ENCODE data around the gene PARD3. TPM values are rescaled to one million over a fixed set of nuclear protein-coding genes. Genes with fewer than 3 reads are reported as not detected.
A peak's percentile ranks its signal among the peaks of the same experiment; 100 is the strongest.

The PARD3 gene
- total RNA-seq, 1 experiment from 2014 or later = 57.4 TPM

DNA sequence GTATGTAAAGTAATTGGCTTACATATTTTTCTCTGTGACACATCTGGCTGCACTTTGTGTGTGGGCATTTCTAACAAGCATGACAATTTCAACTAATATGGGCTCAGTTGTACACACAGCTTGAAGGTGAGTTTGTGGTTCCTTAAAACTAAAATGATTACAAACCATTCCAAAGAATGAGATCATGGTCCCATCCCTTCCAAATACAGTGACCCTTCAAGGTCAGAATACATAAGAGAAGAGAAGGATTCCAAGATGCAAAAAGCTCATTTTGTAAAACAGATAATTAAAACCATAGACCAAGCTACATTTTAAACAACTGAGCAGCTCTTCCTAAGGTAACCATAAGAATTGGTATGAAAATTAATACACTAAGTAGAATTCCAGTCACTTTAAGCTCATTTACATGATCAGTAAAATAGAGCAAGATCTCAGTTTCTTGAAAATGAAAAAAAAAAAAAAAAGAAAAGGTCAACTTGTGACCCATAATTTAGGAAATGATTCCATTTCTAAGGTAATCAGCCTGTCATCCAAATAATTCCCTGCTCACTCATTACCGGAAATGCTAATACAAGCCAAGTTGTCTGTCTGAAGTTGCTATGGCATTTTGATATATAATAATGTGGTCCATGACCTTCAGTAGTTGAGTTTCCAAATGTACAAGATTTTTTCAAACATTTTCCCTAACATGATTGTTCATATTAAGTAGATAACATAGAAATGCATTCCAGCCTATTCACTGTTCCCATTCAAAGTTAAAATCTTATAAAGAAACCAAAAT lies 688.5 kb downstream of the PARD3 start:
- no peaks in the 10 kb centered on the region; the same call in 1 of the 2 replicates for H3K9me3 ChIP-seq (ENCODE audit: insufficient read depth, low read depth)
- intact Hi-C loops (cut with micrococcal nuclease; ENCODE audit: unreplicated experiment) = no loop called here
- peaks cover 15% of the 10 kb centered on the region for H3K4me1 ChIP-seq (replicated peaks; ENCODE audit: insufficient read depth)
- H4K20me1 ChIP-seq (ENCODE audit: insufficient read depth) = no peaks in the 10 kb centered on the region
- no peak overlapping the region for H3K27ac ChIP-seq
- no peaks in the 10 kb centered on the region for H3K79me2 ChIP-seq (ENCODE audit: low read depth)
- H3F3A ChIP-seq (ENCODE audit: insufficient read depth, low read depth) = peaks cover 11% of the 10 kb centered on the region; the same call in 1 of the 2 replicates
- no peaks in the 10 kb centered on the region for H3K9me2 ChIP-seq (ENCODE audit: insufficient read depth)
- no peaks in the 10 kb centered on the region for H3K36me3 ChIP-seq (ENCODE audit: low read depth)
- H3K4me3 ChIP-seq = no peak overlapping the region
- no TSS peak for BruUV-seq (replicated peaks)
- ChIA-PET POLR2A (ENCODE audit: unreplicated experiment) (interaction anchor here (0.7 kb wide), 1 partner anchor 915 kb away, joined by 3 read pairs; no protein-coding TSS in a partner anchor), CTCF (interaction anchor here (0.7 kb wide), 1 partner anchor 215 kb away, joined by 8 read pairs; no protein-coding TSS in a partner anchor)
- no peaks in the 10 kb centered on the region for H3K27me3 ChIP-seq (ENCODE audit: insufficient read depth, low read depth)
- H3K4me2 ChIP-seq = no peak overlapping the region
- H2AFZ ChIP-seq = no peak overlapping the region
- no peak for DNase-seq
- no peak for TF ChIP-seq EZH2 (IDR thresholded peaks at IDR 0.05; ENCODE audit: low read depth)
- TF ChIP-seq, protein P1, sequence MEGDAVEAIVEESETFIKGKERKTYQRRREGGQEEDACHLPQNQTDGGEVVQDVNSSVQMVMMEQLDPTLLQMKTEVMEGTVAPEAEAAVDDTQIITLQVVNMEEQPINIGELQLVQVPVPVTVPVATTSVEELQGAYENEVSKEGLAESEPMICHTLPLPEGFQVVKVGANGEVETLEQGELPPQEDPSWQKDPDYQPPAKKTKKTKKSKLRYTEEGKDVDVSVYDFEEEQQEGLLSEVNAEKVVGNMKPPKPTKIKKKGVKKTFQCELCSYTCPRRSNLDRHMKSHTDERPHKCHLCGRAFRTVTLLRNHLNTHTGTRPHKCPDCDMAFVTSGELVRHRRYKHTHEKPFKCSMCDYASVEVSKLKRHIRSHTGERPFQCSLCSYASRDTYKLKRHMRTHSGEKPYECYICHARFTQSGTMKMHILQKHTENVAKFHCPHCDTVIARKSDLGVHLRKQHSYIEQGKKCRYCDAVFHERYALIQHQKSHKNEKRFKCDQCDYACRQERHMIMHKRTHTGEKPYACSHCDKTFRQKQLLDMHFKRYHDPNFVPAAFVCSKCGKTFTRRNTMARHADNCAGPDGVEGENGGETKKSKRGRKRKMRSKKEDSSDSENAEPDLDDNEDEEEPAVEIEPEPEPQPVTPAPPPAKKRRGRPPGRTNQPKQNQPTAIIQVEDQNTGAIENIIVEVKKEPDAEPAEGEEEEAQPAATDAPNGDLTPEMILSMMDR (conservative IDR thresholded peaks at IDR 0.05) = no peak

DNA sequence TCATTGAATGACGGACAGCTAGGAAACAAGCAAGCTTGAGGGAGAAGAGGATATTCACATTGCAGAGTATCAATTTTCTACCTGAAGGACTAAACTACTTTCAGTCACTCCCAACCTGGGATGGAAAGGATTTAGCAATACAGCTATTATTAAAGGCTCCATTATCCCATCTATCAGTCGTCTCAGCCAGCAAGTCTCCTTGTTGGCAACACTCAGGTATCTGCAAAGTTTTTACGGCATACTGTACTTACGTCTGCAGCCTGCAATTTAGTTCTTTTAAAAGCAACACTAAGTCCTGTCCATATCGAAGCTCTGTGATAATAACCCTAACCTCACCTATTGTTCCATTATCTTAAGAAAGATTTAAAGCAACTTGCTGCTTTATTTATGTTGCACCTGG lies 689.4 kb downstream of the PARD3 start:
- no TSS peak for BruUV-seq (replicated peaks)
- H4K20me1 ChIP-seq (ENCODE audit: insufficient read depth) = no peaks in the 10 kb centered on the region
- H3K27me3 ChIP-seq (ENCODE audit: insufficient read depth, low read depth) = no peaks in the 10 kb centered on the region
- no peak overlapping the region for H2AFZ ChIP-seq
- H3K79me2 ChIP-seq (ENCODE audit: low read depth) = no peaks in the 10 kb centered on the region
- ChIA-PET CTCF (interaction anchor here (0.6 kb wide), 1 partner anchor 395 kb away, joined by 16 read pairs; no protein-coding TSS in a partner anchor), POLR2A (ENCODE audit: unreplicated experiment) (interaction anchor here (0.7 kb wide), 1 partner anchor 914 kb away, joined by 3 read pairs; no protein-coding TSS in a partner anchor)
- intact Hi-C loops (cut with micrococcal nuclease; ENCODE audit: unreplicated experiment) = no loop called here
- peaks cover 11% of the 10 kb centered on the region; the same call in 1 of the 2 replicates for H3F3A ChIP-seq (ENCODE audit: insufficient read depth, low read depth)
- H3K9me3 ChIP-seq (ENCODE audit: insufficient read depth, low read depth) = no peaks in the 10 kb centered on the region; the same call in 1 of the 2 replicates
- no peaks in the 10 kb centered on the region for H3K36me3 ChIP-seq (ENCODE audit: low read depth)
- no peak overlapping the region for H3K27ac ChIP-seq
- H3K4me2 ChIP-seq = no peak overlapping the region
- H3K4me3 ChIP-seq = no peak overlapping the region
- H3K9me2 ChIP-seq (ENCODE audit: insufficient read depth) = no peaks in the 10 kb centered on the region
- no peak for DNase-seq
- TF ChIP-seq, protein P1 (conservative IDR thresholded peaks at IDR 0.05) = no peak
- no peak for TF ChIP-seq EZH2 (IDR thresholded peaks at IDR 0.05; ENCODE audit: low read depth)
- H3K4me1 ChIP-seq (replicated peaks; ENCODE audit: insufficient read depth) = peaks cover 15% of the 10 kb centered on the region

DNA sequence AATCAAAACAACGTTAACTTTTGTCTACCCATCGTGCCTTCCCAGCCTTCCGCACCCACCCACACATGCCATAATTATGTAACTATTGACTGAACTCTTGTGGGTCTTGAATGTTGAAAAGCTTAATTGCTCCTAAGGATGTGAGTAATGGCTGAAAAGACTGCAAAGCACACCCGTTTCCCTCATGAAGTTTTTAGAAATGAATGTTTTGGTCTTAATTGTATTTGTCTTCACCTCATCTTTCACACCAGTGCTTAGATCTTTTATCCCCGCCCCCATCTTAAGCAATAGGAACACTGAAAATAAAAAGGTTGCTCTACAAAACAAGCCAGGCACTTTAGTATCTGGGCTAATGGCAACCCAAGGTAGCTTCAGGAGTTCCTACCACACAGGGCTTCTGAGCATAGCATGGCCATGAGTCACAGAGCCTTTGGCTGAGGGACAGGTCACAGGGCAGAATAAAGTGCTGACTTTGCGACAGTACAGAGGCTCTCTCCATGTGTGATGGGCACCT lies 690.5 kb downstream of the PARD3 start:
- CTCF ChIA-PET = no interaction called here
- no peaks in the 10 kb centered on the region for H3K79me2 ChIP-seq (ENCODE audit: low read depth)
- peaks cover 15% of the 10 kb centered on the region for H3K4me1 ChIP-seq (replicated peaks; ENCODE audit: insufficient read depth)
- BruUV-seq (replicated peaks) = no TSS peak
- no peaks in the 10 kb centered on the region for H3K36me3 ChIP-seq (ENCODE audit: low read depth)
- H3K9me2 ChIP-seq (ENCODE audit: insufficient read depth) = no peaks in the 10 kb centered on the region
- H3K27ac ChIP-seq = peak overlapping the region; percentile 56
- intact Hi-C loops (cut with micrococcal nuclease; ENCODE audit: unreplicated experiment) = loop anchor here (5.0 kb wide), 1 partner anchor 792 kb away; the partner anchor contains the start of gene NRP1
- peak overlapping the region; percentile 67; the same call in 1 of the 2 replicates for H2AFZ ChIP-seq
- TF ChIP-seq, protein P1 (conservative IDR thresholded peaks at IDR 0.05) = no peak
- TF ChIP-seq EZH2 (IDR thresholded peaks at IDR 0.05; ENCODE audit: low read depth) = no peak
- peak overlapping the region; percentile 46 for H3K4me2 ChIP-seq
- H3K9me3 ChIP-seq (ENCODE audit: insufficient read depth, low read depth) = no peaks in the 10 kb centered on the region; the same call in 1 of the 2 replicates
- no peaks in the 10 kb centered on the region for H3K27me3 ChIP-seq (ENCODE audit: insufficient read depth, low read depth)
- DNase-seq = peak; percentile 80 to 84
- H4K20me1 ChIP-seq (ENCODE audit: insufficient read depth) = no peaks in the 10 kb centered on the region
- H3F3A ChIP-seq (ENCODE audit: insufficient read depth, low read depth) = peaks cover 11% of the 10 kb centered on the region; the same call in 1 of the 2 replicates
- POLR2A ChIA-PET (ENCODE audit: unreplicated experiment) = interaction anchor here (0.6 to 0.7 kb wide), 2 partner anchors 177 to 263 kb away, joined by 3 read pairs; no protein-coding TSS in a partner anchor
- peak overlapping the region; percentile 23; the same call in 1 of the 2 replicates for H3K4me3 ChIP-seq
